Activated CD8-positive, alpha-beta memory T cell treated with anti-CD3 and anti-CD28 coated beads, Interleukin-2, amount 50 U/mL, for 4 hours (primary cell): ENCODE measurements around the gene GRIK2.

Experiments
- DNase-seq: peaks from one replicate; pipeline ENCODE4 v3.0.0-alpha.2; 2020

GRIK2 gene

DNA sequence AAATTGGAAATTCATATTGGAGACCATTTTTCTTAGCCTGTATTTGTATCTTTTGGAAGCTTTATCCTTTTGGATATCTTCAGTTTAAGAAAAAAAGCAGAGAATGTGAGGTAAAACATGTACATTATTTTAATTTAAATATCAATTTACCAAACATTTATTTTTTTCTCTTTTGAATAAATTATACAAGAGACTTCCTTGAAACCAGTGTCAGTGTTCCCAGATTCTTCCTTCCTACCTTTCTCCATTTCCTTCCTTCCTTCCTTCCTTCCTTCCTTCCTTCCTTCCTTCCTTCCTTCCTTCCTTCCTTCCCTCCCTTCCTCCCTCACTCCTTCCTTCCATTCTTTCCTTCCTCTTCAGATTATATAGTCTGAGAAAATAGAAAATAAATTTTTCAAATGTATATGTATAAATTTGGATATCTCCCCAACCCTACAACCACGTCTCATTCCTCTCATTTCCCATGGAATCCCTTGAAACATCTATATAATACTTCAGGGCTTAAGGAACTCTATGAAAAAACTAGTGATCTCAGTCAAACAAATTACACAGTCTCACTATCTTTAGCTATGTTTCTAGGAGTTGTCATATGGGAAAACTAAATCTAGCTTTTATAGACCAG is 528.4 kb downstream of the GRIK2 start:
- DNase-seq, result no peak

DNA sequence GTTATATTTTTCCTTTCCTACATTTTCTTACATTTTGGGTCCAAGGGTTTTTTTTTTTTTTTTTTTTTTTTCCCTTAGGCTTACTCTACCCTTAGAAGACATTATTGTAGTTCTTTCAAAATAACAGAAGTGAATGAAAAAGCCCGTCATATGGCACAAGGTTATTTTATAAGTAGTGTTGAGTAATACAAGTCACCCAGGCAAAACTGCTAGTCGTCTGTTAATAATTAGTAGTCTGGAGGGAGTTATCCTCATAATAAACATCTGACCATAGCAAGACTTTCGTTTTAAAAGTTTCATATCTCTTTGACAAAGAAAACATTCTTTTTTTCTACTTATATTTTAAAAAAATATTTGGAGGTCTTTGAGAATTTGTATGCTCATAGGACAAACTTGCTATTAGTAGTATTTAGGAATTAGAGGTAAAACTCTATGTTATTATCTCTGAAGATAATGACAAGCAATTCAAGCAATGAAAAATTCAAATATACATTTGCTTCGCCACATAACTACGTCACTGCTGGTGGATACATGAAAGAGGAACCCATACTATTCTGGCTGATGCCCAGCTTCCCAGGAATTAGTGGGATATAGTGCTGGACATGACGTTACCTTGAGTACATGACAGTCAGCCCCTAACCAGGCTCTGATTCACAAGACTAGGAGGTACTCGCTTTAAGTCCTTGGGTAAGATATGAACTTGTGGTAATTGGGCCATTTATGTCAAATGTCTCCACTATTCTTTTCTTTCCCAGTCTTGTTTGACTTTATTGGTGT is 532.8 kb downstream of the GRIK2 start:
- no peak for DNase-seq

DNA sequence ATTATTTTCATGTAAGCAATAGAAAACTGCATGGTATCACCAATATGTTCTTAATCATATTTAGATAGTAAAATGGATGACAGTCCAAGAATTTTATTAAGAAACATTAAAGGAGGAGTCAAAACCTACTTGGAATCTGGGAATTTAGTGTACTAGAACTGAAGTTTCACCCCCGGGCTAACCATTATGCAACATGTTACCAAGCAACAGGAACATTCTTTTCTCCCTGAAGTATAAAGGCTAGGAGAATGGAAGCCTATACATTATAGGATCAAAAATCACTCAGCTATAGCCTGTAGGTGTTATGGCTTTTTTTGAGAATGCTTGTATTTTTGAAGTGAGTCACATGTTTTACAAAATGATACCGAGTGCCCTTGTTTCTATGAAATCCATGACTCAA is 538.3 kb downstream of the GRIK2 start:
- DNase-seq, result no peak

DNA sequence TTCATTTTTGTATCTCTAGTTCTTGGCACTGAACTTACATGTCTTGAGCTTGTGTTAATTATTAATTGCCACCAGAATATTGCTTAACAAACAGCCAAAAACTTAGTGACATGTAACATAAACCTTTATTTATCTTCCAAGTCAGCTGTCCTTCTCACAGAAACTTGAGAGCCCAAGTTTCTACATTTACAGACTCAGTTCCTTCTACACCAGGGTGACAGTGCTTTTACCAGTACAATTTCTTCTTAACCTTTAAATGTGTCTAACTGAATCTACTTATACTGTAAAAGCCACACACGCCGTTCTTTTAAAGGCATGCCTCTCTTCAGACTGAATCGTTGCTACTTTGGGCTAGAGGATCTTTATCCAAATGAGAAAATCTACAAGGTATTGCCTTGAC is 539.2 kb downstream of the GRIK2 start:
- DNase-seq, result no peak

DNA sequence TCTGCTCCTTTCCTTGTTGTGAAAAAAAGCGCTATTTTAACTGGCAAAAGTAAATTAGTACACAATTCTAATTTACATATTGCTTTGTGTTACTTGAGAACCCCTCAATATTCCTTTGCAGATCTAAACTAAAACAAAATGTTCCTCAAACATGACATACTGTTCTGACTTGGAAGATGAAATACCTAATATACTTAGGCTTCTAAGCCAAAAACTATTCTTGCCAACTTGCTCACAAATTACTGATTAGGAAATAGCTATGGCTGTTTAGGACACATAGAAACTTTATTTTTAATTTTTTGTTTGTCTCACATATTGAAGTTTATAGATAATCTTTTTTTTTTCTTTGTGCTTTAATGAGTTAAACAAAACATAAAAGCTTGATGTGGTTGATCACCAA is 542.2 kb downstream of the GRIK2 start:
- no peak for DNase-seq

DNA sequence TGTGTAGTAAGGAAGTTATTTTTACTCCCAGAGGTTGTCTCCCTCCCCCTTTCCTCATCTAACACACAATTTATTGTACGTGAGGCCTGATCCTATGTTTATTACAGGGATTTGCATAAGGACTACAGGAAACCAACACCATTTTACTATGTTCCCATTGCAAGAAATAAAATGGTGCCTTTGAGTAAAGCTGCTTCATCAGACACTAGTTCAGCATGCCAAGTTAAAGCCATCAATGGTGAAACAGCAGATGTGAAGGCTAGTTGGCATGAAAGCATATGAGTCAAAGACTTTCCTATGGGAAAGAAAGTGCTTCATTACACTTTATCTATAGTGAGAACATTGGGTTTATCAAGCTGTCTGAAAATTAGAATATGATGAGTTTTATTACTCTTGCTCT is 543.0 kb downstream of the GRIK2 start:
- no peak for DNase-seq

DNA sequence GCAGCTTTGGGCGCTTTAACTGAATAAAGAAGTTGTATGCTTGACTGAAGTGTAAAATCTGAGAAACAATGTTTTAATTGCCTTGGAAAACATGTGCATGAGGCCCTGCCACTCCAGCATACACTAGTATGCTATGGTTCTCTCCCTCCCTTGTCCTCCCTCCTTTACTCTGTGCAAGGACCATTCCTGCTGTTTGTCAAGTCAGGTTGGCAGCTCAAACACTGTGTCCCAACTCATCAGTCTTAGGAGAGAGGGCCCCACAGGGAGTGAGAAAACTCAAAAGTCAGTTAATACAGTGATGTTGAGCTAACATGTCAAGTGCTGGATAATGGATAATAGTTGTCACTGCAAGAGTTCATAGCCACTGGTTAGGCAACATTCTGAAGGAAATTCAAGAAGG is 543.6 kb downstream of the GRIK2 start:
- no peak for DNase-seq

DNA sequence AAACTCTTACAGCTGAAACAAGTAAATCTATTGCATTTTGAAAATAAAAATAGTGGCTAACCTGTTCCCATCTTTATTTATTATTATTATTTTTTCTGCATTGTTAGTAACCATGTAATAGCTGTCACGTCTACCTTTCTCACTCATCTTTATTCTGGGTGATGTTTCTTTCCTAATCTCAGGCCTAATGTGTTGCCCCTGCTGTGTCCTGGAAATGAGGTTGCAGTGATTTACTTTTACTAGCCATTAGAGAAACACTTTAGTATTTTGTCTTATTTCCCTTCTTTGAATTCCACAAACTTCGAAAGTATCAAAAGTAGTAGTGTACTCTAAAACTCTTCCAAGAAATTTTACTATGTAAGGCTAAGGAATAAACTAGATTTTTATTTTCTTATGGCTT is 546.9 kb downstream of the GRIK2 start:
- DNase-seq, result no peak

DNA sequence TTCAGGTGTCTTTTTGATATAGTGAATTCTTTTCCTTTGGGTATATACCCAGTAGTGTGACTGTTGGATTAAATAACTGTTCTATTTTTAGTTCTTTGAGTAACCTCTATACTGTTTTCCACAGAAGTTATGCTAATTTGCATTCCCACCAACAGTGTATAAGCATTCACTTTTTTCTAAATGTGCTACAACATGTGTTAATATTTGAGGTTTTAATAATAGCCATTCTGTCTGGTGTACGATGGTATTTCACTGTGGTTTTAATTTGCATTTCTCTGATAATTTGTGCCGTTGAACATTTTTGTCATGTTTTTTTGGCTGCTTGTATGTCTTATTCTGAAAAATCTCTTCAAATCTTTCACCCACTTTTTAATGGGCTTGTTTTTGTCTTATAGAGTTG is 563.5 kb downstream of the GRIK2 start:
- DNase-seq, result no peak

DNA sequence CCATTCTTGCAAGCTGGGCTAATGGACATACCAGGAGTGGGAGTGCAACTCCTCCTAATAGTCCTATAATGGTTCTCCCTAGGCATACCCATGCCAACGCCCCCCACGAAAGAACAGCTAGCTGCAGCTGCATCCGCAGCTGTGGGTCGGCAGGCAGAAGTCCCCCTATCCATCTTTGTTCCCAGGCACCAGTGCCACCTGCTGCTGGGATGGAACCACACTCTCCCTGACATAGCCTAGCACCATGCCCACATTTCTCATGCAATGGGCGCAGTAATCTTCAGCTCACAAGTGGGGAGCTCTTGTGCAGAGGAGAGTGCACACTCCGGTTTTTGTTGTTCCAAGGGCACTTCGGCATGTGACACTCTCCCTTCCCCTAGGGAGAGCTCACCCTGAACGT is 567.8 kb downstream of the GRIK2 start:
- no peak for DNase-seq

DNA sequence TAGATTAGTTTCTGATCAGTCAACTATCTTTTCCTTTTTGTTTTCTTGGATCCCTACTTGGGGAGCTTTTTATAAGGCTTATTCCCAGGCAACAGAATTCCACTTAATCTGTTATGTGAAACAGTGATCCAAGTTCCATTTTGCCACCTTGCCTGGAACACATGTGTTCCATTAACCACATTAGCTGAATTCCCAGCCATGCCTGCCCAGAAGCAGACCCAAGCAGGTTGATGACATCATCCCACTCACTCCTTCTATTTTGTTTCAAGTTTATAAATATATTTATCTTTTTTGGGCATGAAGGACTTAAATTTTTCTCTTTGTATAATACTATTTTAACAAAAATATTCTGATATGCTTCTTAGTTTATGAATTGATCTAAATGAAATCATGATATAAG is 587.4 kb downstream of the GRIK2 start:
- no peak for DNase-seq

DNA sequence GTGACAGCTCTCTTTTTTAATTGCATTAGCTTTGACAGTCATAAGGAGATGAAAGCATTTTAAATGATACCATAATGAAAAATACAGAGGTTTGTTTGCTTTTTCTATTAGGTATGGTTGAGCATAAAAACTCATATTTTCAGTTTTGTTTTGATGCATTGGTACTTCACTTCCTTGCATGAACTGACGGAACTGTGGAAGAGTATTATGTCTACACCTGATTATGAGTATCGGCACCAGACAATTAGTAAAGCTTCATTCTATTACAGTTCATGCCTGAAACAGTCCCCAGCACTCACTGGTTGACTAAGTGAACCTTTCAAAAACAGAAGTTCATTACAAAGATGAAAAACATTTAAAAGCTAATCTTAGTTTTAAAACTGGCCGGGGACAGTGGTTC is 593.0 kb downstream of the GRIK2 start:
- DNase-seq, result no peak

DNA sequence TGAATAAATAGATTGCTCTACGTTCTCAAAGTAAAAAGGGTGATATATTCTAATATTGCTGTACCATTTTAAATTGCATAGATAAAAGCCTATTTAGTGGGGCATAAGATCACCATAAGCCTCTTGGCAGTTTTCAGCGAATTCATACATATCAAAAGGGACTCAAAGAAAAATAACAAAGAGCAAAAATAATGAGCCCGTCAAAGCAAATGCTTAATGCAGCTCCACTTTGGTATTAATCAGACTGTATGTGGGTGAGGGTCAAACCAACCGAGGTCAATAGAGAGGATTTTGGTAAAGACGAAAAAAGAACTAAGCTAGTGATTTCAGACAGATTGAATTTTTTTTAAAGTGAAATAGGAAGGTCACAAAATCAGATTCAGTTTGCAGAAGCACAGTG is 598.8 kb downstream of the GRIK2 start:
- DNase-seq, result no peak

DNA sequence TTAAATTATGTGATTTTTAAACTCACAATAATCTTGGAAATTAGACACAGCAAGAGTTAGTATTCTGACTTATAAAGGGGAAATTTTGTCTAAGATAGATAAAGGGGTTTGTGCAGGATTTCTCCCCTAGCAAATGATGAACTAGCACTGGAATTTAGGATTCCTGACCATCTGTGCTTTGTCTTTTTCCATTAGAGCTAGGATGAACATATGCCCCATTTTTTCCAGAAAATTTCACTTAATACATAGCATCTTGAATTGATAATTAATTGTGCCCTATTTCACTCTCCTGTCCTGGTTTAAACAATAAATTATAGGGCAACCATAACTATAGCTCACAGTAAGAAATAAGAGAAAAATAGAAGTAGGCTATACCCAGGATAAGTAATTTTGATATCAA is 601.0 kb downstream of the GRIK2 start:
- DNase-seq, result no peak

DNA sequence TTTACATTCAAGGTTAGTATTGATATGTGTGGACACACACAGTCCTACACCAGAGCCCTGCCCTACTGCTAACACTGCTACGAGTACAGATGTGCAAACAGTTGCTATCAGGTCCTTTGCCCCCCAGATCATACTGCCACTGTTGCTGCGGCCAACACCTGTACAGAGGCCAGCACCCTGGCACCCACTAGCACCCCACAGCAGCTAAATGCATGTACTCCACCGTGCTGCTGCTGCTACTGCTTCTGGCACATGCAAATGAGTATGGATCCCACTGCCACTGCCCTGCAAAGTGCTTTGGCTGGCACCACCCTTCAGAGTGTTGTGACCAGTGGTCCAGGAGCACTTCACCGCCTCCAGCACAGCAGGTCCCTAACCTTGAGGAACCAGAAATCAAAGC is 621.9 kb downstream of the GRIK2 start:
- DNase-seq, result no peak

DNA sequence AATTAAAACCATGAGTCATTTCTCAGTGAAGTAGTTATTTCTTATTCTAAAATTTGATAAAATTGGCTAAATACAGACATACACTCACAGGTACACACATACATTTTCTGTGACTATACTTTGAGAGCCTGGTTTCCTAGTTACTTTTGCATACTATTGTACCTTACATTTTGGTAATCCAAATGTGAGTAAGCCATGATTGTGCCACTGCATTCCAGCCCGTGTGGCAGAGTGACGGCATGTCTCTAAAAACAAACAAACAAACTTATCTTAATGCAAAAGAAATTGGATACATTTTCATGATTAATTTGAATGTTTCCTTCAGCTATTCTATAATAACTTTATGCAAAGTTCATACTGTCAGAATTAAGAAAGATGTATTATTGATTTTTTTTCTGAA is 628.8 kb downstream of the GRIK2 start:
- DNase-seq, result no peak

DNA sequence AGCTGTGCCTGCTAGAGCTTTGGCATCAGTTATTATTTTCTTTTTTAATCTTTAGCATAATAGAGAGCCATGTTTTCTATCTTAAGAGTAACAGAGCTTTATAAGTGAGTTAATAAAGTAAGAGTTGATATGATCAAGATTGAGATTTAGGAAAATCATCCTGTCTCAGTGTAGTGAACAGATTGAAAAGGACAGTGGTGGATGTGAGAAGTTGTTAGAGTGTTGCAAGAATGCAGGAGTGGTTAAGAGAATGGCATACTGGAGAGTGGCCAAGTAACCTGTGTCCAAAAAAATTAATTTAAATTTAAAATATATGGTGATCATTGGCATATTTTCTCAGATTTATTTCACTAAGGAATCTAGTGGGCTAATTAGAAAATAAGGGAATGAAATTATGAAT is 629.3 kb downstream of the GRIK2 start:
- no peak for DNase-seq

DNA sequence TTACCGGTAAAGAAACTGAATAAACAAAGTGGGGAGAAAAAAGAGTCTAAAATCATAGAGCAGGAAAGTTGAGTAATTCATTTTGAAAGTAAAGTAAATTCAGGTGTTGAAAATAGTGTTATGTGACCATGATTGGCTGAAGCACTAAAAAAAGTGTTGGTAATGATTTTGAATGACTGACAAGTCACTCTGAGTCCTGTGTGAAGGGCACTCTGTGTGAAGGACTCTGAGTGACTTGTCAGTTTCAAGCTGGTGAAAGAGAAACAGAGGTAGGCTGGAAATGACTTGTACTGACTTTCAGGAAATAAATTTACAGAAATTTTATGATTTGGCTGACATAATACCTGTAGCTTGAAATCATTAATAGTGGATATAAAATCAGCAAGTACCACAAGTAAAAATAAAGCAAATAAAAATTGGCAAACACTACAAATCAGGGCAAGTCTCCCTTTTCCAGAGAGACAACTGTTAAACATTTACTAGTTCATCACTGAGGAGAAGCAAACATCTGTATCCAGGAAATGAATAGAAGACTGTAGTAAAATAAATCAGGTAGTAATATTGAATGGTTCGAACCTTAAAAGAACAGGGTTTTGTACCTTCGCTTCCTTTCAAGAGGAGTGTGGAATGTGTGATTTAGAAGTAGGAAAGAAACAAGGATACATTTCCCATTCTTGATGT is 630.6 kb downstream of the GRIK2 start:
- no peak for DNase-seq

DNA sequence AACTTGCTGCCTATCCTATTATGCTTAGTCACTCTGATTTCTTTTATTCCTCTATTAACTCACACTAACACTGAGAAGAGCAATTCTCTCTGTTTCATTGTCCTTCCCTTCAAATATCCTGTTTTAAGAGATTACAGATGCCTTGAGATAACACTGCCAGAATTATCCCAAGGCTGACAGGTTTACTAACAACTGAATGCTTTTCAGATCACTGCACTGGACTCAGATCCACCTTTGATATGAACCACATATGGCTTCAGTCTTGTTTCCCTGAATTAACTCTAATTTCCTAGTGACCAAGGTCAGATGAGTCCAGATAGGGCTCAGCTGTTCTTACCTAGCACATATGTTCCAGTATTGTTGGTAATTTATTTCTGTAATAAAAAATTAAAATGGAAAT is 633.1 kb downstream of the GRIK2 start:
- no peak for DNase-seq

DNA sequence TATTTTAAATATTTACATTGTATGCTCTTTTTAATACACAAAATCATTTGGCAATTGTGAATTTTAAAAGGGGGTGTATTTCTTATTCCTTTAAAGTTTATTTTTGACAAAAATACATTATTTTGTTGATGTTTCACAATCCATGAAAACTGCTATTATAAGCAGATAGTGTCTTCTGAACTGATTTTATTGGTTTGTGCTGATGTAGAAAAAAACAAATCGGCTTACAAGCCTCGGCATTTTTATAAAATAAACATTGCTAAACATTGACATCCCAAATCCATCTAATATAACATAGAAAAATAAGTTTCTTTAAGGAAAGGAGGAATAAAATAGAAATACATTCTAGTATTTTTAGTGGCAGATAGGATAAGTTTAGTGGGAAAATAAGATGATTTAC is 634.7 kb downstream of the GRIK2 start:
- DNase-seq, result no peak

DNA sequence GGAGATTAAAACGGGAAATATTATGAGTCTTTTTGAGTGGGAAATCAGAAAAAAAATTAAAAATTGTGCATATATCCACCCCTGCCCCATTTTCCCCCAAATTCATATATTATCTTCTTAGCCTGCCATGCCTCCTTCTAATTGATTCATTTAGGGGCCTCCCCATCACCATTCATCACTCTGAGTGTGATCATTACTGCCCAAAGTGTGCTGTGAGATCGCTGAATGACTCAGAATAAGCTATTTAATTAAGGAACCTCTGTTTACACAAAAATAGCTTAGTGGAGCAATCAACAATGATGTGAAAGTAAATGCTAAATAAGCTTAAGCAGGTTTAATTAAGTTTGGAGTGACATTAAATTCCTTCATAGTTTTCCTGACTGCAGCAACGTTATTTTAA is 645.5 kb downstream of the GRIK2 start:
- DNase-seq, result no peak

DNA sequence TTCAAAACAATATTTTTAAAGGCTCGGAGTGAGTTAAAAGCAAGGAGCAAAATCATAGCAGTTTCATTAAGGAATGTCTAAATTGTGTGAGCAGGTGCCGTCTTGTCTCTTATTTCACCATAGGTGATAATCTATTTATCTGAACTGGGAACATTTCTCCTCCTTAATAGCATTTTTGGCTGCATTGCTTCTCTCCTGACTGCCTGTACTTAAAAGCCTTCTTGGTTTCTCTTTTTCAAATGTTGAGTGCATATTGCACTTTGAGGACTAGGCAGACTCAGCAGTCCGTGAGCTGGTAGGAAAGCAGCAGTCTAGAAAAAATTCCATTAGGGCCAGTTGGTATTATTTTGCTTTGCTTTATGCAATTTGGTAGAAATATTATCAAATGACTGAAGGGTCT is 645.9 kb downstream of the GRIK2 start:
- no peak for DNase-seq

DNA sequence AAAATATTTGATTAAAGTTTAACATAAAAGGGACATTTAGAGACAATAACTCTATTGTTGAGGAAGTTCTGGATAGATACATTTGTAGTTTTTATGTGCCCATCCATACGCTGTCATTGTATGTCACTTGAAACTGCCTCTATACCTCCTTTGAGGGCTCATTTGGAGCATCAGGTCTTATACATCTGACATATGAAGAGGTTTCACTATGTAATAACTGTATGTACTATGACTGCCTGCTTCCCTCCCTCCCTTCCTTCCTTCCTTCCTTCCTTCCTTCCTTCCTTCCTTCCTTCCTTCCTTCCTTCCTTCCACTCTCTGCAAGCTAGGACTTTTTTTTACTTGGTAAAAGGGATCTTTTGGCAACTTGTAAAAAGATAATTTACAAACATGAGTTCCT is 657.5 kb downstream of the GRIK2 start:
- no peak for DNase-seq

DNA sequence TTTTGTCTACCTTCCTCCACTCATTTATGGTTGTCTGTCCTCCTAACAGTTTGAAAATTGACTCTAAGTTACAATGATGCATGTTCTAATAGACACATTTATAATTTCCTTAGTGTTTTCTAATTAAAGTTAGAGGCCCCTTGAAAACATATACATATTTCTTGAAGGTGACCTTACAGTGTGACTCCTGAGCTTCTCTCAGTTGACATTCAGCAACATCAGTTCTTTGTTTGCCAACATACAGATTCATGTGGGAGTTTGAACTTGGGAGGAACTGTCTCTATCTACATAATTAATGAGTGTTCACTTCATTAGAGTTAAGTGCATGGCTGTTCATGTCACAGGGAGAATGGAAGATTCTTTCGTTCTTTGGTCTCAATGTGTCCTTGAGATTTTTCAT is 658.2 kb downstream of the GRIK2 start:
- no peak for DNase-seq

DNA sequence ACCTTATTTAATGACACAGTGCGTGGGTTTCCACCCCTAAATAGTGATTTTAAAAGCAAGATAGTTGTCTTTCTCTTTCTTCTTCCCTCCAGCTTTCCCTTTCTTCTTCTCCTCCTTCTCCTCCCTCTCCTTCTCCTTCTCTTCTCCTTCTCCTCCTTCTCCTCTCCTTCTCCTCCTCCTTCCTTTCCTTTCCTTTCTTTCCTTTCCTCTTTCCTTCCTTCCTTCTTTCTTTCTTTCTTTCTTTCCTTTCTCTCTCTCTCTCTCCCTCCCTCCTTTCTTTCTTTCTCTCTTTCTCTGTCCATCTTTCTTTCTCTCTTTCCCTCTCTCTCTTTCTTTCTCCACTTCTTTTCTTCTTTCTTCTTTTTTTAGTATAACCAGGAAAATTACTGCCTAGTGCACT is 670.6 kb downstream of the GRIK2 start:
- DNase-seq, result no peak
